GM21529 (cell line): ENCODE data around the gene EGFL6.
"Not testable (repeated sequence)": the region's sequence is repeated elsewhere in the genome, so short reads cannot be mapped to it uniquely, and the experiment has no call there.

Experiments used
- ATAC-seq: cut with Tn5 transposase; IDR thresholded peaks from one replicate; pipeline ENCODE4 v1.9.1; 2021; ENCODE audit not compliant: unreplicated experiment

The EGFL6 gene

DNA sequence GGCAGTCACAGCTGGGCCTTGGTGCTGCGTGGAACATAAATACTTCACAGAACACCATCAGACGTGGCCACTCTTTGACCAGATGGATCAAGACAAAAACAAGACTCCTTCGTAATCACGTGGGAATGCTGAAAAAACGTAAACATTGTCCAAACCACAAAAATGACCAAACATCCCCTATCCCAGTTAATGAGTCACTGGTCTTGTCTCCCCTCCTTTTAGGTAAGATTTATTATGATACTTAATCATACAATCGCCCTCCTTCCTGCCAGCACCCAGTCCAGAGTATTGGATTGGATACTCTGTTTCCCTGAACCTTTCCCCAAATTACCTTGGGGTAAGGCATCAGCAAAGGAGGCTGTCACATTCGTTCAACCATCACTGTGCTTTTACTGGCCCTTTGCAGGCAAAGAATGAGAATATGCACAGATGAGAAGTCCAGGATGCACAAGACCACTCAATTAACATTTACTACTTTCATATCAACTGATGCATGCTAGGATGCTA, 82.9 kb downstream of the EGFL6 start:
- ATAC-seq, result peak; percentile 1

DNA sequence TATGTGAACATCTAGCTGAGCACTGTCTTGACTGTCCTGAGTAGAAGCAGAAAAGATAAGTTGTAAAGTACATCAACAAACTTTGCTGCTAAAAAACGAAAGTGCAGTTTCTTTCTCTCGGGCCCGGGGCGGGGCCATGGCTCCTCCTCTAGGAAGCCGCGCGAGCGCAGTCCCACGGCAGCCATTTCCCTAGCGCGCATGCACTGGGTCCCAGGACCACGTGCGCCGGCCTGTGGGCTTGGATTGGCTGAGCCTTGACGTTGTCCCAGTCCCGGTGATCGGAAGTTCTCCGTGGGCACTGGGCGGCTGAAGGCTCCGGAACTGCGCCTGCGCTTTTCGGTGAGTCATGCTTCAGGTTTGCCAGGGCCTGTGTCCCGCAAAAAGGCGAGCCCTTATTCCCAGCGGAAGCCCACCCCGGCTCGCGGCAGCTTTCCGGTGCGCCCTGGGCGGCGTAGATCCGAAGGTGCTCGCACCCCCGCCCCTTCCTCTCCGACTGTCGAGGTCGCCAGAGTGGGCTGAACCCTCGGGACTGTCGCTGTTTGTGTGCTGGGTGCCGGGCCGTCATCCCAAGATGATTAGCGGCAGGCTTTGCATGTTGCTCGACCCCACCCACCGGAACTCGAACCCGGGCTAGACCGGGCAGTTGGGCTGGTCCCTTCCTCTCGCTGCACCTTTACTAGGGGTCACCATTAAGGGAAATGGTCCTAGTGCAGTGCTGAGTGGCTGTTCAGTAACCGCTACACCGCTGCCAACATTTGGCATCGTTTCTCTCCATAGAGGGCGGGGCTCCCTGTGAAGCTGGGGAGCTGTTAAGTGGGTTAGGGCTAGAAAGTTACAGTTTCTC, 83.7 kb downstream of the EGFL6 start, which contains the start of gene TCEANC:
TSS of gene TCEANC (plus strand) at position 292 of the 844 bp plus-strand sequence. CDS start 9,368 bp downstream, outside the sequence.
- peak; percentile 98 for ATAC-seq

DNA sequence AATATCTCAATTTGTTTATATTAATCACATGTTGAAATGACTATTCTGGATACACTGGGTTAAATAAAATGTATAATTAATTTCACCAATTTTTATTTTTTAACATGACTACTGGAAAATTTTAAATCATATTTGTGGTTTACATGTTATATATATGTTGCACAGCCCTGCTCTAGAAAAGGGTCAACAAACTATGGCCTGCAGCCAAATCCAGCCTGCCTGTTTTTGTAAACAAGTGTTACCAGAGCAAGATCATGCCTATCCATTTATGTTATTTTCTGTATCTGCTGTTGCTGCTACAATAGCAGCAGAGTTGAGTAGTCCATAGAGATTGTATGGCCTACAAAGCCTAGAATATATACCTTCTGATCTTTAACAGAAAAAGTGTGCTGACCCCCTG, 84.7 kb downstream of the EGFL6 start:
- no peak for ATAC-seq

DNA sequence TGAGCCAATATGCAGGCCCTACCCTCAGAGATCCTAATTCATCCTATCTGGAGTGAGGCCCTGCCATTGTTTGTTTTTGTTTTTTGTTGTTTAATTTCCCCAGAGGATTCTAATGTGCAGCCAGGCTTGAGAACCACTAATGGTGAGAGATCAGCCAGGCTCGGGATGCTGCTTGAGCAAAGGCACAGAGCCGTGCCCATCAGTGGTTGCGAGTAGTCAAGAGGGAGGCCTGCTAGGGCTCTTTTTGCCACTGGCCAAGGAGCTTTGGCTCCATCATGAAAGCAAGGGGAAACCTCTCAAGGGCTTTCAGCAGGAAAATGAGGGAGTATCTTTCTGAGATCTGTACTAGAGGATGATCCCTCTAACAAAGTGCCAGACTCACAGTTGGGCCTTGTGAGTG, 86.3 kb downstream of the EGFL6 start:
- ATAC-seq, result no peak

DNA sequence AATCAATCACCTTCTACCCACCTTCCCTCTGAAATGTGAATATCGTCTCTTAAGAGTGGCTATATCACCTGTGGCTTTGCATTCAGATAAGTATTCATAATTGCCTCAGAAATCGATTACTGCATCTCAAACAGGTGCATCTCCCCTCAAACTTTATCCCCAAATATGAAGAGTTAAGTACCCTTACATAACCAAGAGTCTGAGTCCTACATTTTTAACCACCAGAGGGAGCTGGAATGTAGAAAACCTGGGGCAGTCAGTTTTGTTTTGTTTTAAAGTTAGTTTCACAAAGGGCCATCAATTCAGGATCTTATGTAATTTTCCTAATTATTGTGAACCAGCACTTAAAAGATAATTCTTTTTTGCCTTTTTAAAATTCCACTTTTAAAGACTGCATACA, 89.2 kb downstream of the EGFL6 start:
- ATAC-seq, result no peak

DNA sequence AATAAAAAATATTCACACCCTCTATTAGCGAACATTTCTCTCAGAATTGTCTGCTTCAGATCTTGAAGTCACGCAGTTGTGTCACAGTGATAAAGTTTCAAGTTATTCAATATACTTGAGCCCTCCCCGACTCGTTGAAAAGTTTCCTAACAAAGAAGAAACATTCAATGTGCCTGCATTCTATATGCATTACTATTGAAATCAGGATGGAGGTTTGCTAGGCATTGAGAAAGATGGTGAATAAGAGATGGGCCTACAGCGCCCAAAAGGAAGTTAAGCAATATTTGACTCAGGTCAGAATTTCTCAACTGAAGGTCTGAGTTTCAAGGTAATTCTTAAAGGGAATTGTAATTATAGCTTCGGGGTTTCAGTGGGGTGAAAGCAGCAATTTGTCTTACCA, 89.7 kb downstream of the EGFL6 start:
- no peak for ATAC-seq

DNA sequence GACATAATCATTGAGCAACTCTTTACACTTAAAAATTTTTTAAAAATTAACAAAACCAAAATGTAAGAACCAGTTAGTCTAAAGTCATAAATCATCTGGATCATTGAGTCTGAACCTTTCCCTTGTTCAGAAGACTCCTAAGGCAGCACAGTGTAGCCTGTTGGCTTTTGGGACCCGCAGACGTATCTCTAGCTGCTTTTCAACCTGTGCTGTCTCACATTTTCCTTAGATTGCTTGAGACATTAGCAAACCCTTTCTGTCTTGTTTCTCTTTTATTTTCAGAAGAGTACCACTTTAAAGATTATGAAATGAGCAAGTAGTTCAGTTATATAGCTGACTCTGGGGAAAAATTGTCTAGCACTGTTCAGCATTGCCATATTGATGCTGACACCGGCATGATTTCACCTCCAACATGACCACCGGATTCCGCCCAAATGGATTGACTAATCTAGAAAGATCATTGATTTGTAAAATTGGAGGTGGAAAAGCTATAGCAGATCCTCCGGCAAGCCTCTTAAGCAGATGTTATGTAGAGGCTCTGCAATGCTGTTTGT, 92.4 kb downstream of the EGFL6 start:
- ATAC-seq, result no peak

DNA sequence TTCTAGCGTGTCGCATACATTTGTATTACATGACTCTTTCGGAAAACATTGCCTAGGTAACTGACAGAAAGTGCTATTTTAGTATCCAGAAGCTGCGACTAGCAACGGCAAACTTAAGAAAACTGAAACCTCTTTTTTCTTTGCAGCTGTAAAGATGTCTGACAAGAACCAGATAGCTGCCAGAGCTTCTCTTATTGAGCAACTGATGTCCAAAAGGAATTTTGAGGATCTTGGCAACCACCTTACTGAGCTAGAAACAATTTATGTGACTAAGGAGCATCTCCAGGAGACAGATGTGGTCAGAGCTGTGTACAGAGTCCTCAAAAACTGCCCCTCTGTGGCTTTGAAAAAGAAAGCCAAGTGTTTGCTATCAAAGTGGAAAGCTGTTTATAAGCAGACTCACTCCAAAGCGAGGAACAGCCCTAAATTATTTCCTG, 93.0 kb downstream of the EGFL6 start:
- no peak for ATAC-seq

DNA sequence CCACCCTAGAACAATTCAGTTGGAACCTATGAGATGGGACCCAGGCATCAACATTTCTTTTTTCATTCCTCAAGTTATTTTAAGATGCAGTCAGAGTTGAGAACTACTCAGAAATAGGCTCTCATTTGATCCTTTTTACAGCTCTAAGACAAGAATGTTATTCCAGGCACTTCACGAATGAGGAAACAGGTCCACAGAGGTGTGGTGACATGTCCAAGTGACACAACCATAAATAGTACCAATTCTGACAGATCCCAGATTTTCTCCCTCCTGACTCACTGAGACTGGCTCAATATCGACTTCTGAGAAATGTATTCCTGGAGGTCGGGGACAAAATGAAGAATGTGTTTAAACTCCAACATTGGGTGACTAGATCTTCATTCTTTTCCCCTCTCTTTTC, 94.6 kb downstream of the EGFL6 start:
- no peak for ATAC-seq

DNA sequence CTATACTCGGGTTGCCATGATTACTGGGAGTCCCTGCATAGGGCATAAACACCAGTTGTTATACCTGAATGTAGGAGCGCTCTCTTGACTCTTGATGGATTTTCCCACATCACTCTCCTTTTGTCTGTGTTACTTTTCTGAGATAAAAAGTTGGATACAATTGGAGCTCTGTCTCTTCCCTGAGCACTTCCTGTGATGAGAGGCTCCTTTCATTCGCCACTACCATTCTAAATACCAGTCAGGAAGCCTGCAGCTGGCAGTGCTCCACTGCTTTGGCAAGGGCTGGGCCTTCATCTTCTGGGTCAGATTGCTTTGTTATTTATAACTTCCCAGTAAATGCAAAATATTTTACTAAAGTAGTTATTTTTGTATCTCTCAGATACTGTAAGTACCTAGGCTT, 97.4 kb downstream of the EGFL6 start:
- ATAC-seq, result no peak

DNA sequence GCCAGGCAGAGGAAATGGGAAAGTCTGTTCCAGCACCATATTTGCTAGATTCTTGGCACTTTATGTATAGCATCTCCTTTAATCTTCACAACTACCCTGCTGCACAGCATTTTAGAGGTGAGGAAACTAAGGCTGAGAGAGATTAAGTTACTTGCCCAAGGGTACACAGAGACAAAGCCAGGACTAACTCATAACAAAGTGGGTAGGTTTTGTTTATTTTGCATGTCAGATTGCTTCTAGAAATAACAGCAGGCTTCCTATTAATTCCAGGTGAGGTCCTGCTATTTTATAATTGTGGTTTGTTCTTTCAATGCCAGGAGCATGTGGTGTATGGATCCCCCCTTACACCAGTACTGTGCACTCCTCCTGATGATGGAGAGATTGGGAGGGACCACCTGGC, 98.5 kb downstream of the EGFL6 start:
- no peak for ATAC-seq

DNA sequence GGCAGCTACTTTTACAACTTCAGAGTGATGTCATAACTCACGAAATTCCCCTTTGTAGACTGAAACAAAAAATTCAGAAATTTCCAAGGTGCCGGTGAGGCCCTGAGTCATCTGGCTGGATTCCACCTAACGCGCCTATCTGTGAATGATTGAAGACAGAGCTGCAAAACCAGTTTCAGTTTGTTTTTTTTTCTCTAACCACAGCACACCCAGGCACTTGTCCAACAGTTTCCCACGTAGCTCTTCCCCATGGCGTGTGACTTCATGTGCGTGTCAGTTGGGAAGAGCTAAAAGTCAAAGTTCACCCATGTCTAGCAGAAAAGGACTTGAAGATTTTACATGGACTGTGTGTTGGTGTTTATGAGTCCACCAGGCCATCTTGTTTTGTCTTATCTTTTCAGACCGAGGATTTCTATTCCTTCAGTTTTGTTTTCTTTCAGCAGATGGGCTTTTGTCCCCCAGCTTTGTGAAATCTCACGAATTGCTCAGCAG, 99.9 kb downstream of the EGFL6 start:
- ATAC-seq, result peak; percentile 86

DNA sequence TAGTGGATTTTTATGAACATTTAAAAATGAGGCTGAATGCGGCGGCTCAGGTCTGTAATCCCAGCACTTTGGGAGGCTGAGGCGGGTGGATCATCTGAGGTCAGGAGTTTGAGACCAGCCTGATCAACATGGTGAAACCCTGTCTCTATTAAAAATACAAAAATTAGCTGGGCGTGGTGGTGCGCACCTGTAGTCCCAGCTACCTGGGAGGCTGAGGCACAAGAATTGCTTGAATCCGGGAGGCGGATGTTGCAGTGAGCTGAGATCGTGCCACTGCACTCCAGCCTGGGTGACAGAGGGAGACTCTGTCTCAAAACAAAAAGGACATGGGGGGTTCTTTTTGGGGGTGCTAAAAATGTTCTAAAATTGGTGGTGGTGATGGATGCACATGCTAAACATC, 100.4 kb downstream of the EGFL6 start:
- ATAC-seq, result not testable (repeated sequence)

DNA sequence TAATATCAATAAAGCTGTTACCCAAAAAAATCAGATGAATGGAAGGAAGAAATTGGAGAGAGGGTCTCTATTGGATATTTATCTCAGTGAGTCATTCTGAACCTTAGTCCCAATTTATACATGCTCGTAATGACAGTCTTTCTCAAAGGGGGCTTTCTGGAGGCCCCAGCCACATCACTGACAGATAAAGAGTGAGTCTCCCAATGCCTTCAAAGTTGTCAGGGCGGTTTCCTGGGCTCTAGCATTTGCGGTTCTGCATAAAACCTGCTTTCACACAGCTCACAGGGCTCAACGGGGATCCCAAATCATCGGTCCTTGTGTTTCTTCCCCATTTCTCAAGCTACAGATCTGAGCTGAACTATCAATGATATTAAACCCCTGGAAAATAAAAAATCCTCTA, 100.8 kb downstream of the EGFL6 start:
- ATAC-seq, result no peak

DNA sequence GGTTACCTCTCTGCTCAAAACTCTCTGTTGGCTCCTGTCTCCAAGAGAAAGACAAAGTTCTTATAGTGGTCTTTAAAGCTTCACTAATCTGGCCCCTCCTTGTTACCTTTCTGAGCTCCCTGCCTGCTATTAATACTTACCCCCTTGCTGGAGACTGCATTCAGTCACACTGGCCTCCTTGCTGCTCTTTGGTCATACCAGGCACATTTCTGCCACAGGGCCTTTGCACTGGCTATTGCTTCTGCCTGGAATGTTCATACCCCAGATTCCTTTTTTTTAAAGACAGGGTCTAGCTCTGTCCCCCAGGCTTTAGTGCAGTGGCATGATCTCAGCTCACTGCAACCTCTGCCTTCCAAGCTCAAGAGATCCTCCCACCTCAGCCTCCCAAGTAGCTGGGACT, 103.6 kb downstream of the EGFL6 start:
- no peak for ATAC-seq

DNA sequence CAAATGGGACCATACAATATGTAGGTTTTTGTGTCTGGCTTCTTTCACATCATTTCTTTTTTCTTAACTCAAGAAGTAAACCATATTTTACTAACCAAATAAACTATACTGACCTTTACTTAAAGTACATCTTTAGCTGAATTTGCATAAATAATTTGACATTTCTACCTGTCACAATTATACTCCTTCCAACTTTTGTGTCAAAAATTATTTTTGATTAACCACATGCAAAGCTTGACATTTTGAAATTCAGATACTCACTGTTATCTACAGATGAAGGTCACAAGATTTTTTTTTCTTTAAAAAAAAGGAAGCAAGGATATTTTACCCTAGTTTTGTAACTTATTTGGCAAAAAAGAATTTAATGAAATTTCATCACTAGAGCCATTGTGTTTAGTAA, 107.5 kb downstream of the EGFL6 start:
- no peak for ATAC-seq

DNA sequence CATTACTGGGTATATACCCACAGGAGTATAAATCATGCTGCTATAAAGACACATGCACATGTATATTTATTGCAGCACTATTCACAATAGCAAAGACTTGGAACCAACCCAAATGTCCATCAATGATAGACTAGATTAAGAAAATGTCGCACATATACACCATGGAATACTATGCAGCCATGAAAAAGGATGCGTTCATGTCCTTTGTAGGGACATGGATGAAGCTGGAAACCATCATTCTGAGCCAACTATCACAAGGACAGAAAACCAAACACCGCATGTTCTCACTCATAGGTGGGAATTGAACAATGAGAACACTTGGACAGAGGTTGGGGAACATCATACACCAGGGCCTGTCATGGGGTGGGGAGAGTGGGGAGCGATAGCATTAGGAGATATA, 110.3 kb downstream of the EGFL6 start:
- ATAC-seq, result not testable (repeated sequence)

DNA sequence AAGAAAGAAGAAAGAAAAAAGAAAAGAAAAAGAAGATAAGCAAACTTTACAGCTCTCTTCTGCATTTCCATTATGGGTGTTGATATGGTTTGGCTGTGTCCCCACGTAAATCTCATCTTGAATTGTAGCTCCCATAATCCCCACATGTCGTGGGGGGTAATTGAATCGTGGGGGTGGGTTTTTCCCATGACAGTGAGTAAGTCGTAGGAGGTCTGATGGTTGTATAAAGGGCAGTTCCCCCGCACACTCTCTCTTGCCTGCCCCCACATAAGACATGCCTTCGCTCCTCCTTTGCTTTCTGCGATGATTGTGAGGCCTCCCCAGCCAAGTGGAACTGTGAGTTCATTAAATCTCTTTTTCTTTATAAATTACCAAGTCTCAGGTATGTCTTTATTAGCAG, 112.2 kb downstream of the EGFL6 start:
- ATAC-seq, result no peak
